Measurements from ENCODE around the gene CCR3. TPM values are rescaled to one million over a fixed set of nuclear protein-coding genes. Genes with fewer than 3 reads are reported as not detected.

CCR3 gene
- polyA plus RNA-seq, 1 donor: 0.15 TPM

- no peak for DNase-seq (ENCODE audit: low read depth)
Measured at GRCh38 chr3:46221391-46221790, 20.9 kb upstream of the CCR3 start.

GRCh38 chr3:46221938-46222337, 20.3 kb upstream of the CCR3 start:
- DNase-seq (ENCODE audit: low read depth): no peak

- DNase-seq (ENCODE audit: low read depth): no peak
Measured at GRCh38 chr3:46222435-46223161, 19.7 kb upstream of the CCR3 start.

GRCh38 chr3:46228260-46229242, 13.7 kb upstream of the CCR3 start:
- DNase-seq (ENCODE audit: low read depth): no peak

GRCh38 chr3:46231323-46231722, 10.9 kb upstream of the CCR3 start:
- DNase-seq (ENCODE audit: low read depth): no peak

GRCh38 chr3:46233194-46233593, 9.1 kb upstream of the CCR3 start:
- DNase-seq (ENCODE audit: low read depth): no peak

GRCh38 chr3:46235425-46235824, 6.8 kb upstream of the CCR3 start:
- no peak for DNase-seq (ENCODE audit: low read depth)

GRCh38 chr3:46236294-46237054, 5.8 kb upstream of the CCR3 start:
- no peak for DNase-seq (ENCODE audit: low read depth)

GRCh38 chr3:46238386-46238785, 3.9 kb upstream of the CCR3 start:
- no peak for DNase-seq (ENCODE audit: low read depth)

- DNase-seq (ENCODE audit: low read depth): no peak
Measured at GRCh38 chr3:46239301-46239938, 2.8 kb upstream of the CCR3 start.

GRCh38 chr3:46239952-46240351, 2.3 kb upstream of the CCR3 start:
- no peak for DNase-seq (ENCODE audit: low read depth)

GRCh38 chr3:46243560-46243959, 1.3 kb downstream of the CCR3 start:
- no peak for DNase-seq (ENCODE audit: low read depth)

GRCh38 chr3:46245146-46245545, 2.9 kb downstream of the CCR3 start:
- DNase-seq (ENCODE audit: low read depth): no peak

- no peak for DNase-seq (ENCODE audit: low read depth)
Measured at GRCh38 chr3:46252980-46253379, 10.7 kb downstream of the CCR3 start.

- DNase-seq (ENCODE audit: low read depth): no peak
Measured at GRCh38 chr3:46258525-46258924, 16.3 kb downstream of the CCR3 start.

GRCh38 chr3:46261926-46262594, 19.8 kb downstream of the CCR3 start:
- DNase-seq (ENCODE audit: low read depth): no peak

GRCh38 chr3:46264002-46264401, 21.7 kb downstream of the CCR3 start:
- DNase-seq (ENCODE audit: low read depth): no peak

- no peak for DNase-seq (ENCODE audit: low read depth)
Measured at GRCh38 chr3:46266598-46266997, 24.3 kb downstream of the CCR3 start.

- no peak for DNase-seq (ENCODE audit: low read depth)
Measured at GRCh38 chr3:46269556-46269955, 27.3 kb downstream of the CCR3 start.

GRCh38 chr3:46270474-46270873, 28.2 kb downstream of the CCR3 start:
- DNase-seq (ENCODE audit: low read depth): no peak

GRCh38 chr3:46271209-46271745, 29.0 kb downstream of the CCR3 start:
- DNase-seq (ENCODE audit: low read depth): no peak
